GM21717 (cell line): ENCODE measurements around the gene SMAD7.

Experiments used
- ATAC-seq: cut with Tn5 transposase; IDR thresholded peaks from one replicate; pipeline ENCODE4 v1.9.1; 2021; ENCODE audit warnings: mild to moderate bottlenecking, moderate library complexity; ENCODE audit not compliant: unreplicated experiment

SMAD7 gene

GRCh38 chr18:48987821-48988220 lies 37.1 kb upstream of the SMAD7 start:
- no peak for ATAC-seq

DNA sequence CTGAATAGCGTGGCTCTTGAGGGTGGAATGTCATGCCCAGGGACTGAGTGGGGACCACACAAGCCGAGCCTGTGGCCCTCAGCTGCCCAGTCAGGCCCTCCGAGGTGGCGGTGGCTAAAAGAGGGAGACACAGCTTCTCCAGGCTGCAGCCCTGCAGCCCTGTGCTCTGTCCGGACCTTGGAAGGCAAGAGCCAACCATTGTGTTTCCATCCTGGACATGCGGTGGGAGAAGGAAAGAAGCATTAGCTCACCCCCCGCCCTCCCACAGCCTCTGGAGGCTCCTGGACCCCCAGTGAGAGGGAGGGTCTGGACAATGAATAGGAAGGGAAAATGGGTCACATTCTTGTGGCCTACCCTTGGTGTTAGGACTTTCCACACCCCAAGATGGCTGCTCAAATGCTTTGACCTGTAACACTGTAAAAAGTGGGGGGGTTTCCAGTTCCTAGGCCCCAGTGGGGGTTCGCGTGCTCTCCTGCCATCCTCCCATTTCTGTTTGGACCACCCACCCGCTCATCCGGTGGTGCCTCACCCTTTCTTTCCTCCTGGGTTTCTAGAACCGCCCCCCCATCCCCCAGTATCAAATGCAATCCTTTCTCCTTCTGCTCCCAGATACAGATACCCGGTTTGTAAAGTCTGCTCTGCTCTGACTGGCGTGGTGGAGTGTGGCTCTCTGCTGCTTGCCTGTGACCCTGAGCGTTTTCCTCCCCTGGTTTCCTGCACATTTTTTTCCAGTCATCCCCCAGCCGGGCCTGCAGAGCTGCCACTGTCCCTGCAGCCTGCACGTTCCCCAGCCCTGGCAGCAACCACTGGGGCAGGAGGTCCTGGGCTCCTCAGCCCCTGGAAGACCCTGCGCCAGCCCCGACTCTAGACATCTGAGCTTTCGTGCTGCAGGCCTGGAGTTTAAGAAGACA lies 36.3 kb upstream of the SMAD7 start:
- ATAC-seq = no peak

DNA sequence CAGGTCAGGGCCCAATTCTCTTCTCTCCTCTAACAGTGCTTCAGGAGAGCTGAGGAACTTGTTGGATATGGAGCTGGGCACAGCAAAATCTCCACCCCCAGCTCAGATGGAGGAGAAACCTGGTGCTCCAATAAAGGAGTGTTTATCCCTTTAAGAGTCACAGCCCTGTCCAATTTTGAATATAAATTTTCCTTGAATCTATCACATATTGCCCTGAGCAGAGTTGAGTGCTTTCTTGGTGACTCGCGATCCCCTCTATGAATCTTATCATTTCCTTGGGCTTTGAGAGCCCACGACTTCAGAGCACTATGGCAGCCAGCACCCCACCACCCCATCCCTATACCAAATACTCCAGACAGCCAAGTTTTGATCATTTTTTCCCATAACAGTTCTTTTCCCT lies 34.4 kb upstream of the SMAD7 start:
- ATAC-seq = no peak

DNA sequence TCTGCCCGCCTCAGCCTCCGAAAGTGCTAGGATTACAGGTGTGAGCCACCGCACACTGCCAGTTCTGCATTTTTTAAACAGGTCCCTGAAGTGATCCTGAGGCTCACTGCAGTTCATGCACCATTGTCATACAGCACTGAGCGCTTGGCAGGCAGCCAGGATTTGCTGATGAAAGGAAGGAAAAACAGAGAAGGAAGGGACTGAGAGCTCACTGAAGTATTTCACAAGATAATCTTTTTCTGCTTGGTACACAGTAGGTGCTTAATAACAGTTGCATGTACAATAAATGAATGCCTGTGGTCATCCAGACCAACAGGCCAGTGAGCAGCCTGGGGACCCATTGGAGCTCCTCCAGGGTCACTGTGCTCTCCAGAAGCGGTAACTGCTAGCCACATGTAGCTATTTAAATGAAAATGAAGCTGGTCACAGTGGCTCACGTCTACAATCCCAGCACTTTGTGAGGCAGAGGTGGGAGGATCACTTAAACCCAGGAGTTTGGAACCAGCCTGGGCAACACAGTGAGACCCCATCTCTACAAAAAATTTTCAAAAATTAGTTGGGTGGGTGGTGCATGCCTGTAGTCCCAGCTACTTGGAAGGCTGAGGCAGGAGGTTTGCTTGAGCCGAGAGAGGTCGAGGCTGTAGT lies 33.1 kb upstream of the SMAD7 start:
- no peak for ATAC-seq

- ATAC-seq = no peak
Observed at GRCh38 chr18:48982266-48982665, 31.5 kb upstream of the SMAD7 start.

GRCh38 chr18:48979944-48980890 lies 29.5 kb upstream of the SMAD7 start:
- ATAC-seq = no peak

DNA sequence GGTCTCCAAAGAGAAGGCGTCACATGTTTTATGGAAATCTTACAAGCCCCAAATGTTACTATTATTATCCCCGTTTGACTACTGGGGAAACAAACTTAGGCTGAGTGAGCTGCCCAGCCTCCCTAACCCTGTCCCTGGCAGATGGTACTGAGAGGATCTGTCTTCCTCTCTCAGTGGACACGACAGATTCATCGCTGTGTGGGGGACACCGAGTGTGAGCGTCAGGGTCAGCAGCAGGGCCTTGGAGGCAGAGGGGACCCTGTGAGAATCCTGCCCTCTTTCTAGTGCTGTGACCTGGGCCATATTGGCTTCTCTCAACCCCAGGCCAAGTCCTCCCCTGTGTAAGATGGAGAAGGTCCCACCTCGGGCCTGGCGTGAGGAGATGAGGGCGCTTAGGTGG lies 27.1 kb upstream of the SMAD7 start:
- ATAC-seq = no peak

GRCh38 chr18:48975817-48976649 lies 25.3 kb upstream of the SMAD7 start:
- ATAC-seq = peak; percentile 55

DNA sequence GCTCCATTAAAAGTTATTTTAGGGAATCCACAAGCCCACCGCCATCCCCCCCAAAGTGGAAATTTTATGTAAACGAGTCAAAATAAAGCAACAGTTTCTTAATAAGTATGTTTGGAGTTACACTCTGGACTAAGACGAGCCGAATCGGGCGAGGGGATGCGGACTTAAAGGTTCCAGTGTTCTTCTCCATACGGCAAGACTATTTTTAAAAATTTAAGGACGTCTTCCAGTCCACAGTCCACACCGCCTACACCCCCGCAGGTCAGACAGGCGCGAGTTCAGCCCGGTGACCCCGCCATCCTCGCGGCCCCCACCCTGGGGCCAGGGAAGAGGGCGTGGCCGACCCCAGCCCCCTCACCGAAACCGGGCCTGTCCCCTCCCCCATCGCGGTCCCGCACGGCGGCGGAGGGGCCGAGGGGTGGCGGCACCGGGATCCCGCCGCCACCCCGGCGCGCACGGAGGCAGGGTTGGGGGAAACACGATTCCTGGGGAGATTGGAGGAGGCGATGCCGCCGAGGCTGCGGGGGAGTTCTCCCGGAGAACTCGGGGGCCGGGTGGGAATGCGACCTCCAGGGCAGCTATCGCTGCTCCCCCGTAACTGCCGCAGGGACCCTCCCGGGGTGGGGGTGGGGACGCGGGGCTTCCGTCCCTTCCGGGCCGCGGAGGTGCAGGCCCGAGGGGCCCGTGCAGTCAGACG lies 24.5 kb upstream of the SMAD7 start:
- peak; percentile 43 for ATAC-seq

- no peak for ATAC-seq
Observed at GRCh38 chr18:48974304-48975119, 23.7 kb upstream of the SMAD7 start.

DNA sequence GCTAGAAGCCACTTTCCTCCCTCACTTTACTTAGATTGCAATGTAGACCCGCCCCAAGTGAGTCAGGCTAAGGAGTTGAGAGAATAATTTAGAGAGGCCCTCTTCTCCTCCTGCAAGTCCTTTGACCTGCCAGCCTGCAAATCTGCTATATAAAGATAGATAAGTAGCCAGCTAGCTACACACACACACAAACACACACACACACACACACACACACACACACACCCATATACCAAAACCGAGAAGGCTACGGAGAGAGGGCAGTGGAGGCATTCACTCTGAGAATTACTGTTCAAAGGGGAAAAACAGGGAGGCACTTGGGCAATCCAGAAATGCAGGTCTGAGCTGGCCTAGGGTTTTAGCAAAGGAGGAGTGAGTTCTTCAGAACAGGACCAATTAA lies 23.0 kb upstream of the SMAD7 start:
- no peak for ATAC-seq

DNA sequence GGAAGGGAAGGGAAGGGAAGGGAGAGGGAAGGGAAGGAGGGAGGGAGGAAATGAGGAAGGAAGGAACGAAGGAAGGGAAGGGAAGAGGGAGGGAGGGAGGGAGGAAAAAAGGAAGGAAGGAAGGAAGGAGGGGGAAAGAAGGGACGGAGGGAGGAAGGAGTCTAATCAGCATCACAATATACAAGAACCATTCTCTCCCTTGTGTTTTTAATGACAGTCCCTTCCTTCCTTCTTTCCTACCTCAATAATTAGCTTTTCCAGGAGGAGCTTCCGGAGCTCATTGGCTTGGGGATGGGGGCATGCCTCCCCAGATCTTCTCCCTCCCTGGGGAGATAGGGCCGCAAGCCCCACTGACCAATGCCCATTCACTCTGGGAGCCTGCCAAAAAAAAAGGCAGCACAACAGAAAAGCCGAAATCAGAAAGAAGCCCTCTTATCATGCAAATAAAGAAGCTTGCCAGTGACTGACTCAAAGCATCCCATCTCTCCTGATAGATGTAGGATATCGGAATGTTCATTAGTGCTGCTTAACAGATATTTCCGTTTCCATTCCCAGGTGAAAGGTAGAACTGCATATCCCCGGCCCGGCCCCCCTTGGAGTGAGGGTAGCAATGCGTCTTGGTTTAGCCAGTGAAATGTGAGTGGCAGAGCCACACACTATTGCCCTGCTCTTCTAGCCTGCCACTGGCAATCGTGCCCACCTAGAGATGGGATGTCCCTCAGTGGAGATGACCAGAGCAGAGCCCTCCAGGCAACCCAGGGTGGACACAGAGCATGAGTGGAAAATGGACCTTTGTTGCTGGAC lies 17.8 kb upstream of the SMAD7 start:
- no peak for ATAC-seq

- no peak for ATAC-seq
Observed at GRCh38 chr18:48967545-48967944, 16.8 kb upstream of the SMAD7 start.

GRCh38 chr18:48966523-48966922 lies 15.8 kb upstream of the SMAD7 start:
- no peak for ATAC-seq

DNA sequence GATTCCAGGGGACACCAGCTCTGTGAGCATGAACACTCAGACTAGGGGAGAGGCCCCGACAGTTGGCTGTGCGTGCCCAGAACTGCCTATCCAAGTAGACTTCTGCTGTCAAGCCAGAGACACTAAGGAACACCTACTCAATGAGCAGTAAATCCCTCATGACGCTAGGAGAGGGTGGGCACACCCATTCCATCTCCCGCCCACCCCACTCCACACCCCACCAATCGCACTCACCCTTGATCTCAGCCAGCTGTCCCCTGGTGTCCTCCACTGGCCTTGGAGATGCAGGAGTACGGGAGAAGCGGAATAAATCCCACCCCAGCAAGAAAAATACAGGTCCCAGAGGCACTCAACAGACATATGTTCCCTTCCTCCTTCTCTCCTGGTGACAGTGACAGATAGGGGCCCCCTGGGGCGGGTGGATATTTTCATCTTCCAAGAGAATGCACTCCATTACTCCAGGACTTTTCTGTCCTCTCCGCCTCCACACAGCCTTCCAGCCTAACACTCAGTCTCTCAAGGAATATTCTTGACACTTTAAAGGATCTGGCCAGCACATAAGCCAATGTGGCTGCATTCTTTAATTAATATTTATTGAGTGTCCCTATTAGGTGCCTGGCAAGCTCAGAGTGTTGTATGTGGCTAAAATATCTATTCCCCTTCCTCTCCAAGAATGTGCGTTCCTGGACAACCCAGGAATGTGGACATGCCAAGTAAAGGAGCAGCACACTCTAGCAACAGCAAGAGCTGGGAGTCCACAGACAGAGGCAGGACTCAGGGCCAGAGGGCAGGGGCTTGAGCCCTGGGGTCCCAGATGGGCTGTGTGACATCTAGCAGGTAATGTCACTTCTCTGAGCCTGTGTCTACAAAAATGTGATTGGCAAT lies 13.1 kb upstream of the SMAD7 start:
- no peak for ATAC-seq

GRCh38 chr18:48962994-48963561 lies 12.3 kb upstream of the SMAD7 start:
- ATAC-seq = no peak
